NCI-H128 (cell line): Measurements from ENCODE around the gene GAREM1.

Experiments
- DNase-seq: peaks from one replicate; lab custom pipeline; 2025; ENCODE audit not compliant: unreplicated experiment; lab: John Stamatoyannopoulos, UW

Gene GAREM1

DNA sequence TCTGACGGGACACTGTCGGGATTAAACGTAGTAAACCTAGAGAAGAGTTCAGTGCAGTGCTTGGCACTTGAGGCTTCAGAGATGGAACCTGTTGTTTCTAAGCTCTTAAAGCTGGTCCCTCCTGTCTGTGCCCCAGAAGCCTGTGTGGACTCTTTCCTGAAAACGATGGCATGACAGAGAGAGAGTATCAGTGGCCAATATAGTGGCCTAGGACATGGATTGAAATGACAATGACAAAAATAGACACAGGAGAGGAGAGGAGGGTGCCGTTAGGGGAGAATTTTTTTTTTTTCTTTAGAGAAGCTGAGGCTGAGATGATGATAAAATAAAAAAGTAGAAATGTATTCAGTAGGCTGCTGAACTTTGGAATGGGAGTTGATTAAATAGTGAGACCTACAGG, 138.0 kb downstream of the GAREM1 start:
- DNase-seq, result no peak

DNA sequence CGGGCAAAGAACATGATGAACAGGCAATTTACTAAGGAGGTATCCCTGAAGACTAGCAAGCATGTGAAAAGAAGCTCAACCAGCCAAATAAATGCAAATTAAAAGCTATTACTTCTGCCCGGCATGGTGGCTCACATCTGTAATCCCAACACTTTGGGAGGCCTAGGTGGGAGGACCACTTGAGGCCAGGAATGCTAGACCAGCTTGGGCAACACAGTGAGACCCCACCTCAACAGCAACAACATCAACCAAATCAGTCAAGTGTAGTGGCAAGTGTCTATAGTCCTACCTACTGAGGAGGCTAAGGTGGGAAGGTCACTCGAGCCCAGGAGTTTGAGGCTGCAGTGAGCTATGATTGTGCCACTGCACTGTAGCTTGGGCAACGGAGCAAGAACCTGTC, 141.7 kb downstream of the GAREM1 start:
- no peak for DNase-seq

DNA sequence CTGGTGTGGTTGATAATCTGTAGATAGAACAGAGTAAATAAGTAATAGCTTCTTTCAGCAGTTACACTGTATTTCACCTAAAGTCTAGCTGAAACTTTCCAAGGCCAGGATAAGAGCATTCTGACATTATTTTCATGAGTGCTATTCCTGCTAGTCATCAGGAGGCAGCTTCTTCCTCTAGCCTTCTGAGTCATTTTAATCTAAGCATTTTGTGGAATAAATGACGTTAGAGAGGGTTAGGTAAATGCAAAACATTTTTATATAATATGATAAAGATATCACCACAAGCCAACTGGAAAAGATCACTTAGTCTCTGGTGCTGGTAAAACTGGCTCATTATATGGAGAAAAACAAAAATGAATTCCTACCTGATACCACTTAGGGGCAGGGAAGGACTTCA, 142.3 kb downstream of the GAREM1 start:
- DNase-seq, result no peak

DNA sequence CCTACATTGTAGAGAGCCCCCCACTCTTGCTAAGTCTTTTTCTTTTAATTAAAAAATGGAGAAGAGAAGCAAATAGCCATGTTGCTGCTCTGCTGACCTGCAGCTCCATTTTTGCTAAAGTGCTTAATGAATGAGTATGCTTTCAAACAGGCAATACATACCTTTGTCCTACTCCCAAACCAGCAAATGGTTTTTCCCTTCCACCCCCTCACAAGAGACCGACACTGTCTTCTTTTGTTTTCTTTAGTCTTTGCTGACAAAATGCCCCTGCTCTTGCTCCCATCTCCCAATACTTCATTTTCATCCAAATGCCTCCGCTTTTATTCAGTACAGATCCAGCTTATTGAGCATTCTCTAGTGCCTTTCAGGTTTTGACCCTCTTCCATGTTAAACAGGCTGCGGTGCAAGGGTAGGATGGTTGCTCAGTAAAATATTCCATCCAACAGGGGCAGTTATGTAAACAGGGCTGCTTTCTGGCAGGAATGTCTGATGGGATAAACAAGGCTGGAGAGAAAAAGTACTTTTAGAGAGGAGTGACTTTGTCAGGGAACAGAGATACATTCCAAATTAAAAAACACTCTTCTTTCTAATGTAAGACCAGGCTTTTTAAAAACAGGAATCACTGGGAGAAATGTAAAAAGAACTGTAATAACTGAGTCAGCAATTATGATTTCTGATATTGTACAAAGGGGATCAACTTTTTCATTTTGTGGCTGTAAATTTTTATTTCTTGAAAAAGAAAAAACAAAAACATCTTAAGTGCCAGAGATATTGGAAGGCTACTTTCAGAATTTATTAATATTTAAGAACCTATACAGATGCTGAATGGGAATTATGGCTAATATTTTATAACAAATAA, 144.0 kb downstream of the GAREM1 start:
- DNase-seq, result no peak

DNA sequence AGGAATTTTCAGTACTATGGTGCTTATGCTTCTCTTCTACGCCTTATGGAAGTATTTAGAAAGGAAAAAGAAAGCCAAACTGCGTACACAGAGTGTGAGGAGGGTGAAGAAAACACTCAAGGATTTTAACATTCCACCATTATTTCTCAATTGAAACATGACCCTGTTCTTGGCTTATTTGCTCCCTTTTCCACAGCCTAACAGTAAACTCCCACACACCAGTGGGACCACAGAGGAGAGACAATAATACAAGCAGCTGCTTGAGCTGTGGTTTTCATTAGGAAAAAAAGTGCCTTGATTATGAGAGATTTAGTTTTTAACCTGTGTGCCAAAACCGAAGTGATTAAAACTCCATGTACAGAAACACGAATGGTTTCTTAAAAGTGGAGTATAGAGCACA, 146.5 kb downstream of the GAREM1 start:
- DNase-seq, result no peak

DNA sequence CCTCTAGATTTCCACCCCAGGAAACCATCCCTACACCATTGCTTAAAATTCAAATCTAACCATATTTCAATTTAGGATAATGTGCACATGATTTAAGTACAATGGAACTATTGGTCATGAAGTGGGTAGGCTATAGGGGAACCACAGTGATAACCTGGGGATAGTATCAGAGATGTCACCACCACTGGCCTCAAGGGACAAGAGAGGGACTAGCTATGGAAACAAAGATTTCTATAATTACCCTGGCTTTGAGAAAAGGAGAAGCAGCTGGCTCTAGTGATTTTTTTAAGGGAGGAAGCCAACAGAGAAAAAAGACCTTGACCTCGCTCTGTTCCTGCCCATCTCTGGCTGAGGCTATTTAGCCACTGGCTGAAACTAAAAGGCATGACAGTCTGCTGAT, 148.9 kb downstream of the GAREM1 start:
- DNase-seq, result no peak

DNA sequence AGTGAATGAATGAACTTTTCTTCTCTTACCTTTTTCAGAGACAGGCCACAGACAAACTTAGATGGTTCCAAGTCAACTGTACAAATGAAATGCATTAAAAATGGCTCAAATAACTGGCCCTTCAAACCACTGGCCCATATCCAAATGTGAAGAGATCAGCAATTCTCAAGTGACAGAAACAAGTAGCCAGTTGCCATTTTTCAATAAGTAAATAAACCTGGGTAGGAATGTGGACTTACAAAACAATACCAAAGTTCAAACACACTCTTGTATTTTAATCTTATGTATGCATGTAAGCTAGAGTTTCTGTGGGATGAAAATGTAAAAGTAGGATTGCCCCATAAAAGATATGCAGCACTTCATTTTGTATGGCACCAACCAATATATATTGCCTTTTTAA, 151.6 kb downstream of the GAREM1 start:
- DNase-seq, result no peak

DNA sequence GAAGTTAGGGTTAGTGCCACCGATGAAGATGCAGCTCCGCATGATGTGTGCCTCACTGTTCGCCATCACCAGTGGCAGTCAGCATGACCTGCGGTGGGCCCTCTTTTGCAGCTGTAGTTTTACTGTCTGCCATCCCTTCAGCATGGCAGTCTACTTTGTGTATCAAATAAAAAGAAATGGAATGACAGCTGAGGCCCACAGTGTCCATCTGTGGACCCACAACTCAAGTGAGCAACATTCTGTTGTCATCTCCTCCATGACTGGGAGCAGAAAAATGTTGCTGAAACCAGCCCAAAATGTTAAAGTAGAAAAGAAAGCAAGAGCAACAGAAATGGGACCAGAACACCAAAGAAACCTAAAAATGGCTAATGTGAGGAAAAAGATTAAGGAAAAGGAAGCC, 152.1 kb downstream of the GAREM1 start:
- no peak for DNase-seq

DNA sequence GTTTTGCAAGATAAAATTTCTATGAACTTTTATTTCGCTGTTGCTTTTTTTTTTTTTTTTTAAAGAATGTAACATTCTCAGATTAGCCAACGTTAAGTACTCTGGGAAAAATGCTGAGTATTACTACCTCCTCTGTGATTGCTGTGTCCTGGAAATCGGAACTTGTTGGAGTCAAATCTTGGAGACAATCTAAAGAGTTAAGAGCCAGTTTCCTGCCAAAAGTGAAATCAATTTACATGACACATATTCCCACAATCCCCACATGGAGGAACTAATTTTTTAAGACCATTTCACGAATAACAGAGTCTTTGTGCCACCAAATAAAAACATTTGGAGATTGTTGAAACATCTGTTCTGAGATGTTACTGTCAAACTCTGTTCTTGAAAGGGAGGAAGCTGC, 153.0 kb downstream of the GAREM1 start:
- DNase-seq, result no peak

DNA sequence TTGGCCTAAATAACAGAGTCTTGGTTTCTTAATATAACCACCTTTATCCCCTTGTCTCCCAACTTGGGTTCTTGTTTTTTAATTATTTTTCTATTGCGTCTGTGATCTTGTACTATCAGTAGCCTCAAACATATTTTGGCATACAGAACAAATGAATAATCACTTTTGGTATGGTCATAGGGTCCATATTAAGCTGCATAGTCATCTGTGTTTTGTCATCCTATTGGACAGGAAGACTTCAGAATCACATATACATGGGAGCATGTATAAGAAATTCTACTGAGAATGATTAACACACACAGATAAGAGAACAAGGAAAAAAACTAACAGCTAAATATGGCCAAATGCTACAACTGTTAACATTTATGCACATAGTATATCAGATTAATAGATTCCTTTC, 154.8 kb downstream of the GAREM1 start:
- DNase-seq, result no peak

DNA sequence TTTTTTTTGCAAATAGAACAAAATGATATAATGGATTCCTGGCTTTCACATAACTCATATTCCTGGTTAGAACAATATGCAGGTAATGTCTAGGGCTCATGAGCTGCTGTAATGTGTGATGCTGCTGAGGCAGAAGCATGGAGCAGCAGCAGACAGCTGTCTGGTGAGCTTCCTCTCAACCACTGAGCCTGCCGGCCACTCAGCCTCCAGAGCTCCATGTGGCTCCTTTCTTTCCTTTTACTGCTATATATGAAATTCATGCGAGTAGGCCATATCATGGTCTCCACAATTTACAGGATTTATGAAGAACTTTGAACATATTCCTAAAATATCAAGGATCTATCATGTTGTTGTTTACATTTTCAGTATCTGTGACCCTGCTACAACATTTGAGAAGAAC, 159.9 kb downstream of the GAREM1 start:
- no peak for DNase-seq

DNA sequence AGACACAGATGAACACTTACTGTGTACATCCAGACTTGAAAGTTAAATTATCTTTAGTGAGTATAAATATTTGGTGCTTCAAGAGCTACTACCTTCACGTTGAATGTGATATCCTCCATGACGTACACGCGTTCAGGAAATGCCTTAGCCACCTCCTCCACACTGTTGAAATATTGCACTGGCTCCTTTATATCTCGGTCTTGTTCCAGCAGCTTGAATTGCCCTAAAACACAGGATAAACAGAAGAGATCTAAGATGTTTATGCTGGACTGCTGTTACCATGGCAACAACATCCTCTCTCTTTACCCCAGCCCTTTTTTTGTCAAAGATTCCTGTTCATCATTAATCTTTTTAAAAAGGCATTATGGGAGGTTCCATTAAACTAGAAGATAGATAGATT, 160.6 kb downstream of the GAREM1 start:
- DNase-seq, result no peak

DNA sequence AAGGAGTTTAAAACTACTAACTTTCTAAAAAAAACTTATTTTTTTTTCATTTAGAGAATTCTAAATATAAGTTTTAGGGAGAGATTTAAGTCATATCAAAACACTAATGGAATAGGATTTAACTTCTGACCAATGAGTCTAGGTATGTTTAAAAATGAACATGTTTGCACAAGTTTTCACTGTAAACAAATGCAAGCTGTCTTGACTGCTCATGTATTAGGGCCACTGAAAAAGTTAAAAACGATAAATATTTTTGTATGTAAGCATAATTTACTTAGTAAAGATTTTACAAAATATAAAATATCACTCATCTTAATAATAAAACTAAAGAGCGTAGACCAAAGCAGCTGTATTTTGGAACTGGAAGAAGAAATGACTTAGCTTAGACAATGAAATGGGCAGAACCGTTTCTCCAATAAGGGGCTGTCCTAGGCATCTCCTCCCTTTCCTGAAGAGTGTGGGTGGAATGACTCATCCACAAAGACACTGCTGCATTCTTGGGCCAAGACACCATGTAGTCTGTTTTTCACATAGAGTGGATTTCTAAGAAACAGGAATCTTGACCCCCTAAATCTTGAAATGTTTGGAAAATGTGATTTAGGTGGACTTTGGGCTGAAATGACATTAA, 162.1 kb downstream of the GAREM1 start:
- no peak for DNase-seq

DNA sequence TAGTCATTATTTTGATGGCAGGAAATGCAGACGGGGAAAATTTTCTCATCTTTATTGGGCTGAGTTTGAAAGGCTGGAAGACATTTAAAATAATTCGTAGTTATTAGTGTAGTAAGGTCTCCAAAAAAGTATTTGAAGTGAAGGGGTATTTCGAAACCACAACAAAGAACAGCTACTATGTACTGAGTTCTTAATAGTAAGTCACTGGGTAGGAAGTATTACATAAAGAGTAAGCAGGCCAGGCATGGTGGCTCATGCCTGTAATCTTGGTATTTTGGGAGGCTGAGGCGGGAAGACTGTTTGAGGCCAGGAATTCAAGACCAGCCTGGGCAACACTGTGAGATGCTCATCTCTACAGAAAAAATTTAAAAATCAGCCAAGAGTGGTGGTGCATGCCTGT, 167.3 kb downstream of the GAREM1 start:
- no peak for DNase-seq

DNA sequence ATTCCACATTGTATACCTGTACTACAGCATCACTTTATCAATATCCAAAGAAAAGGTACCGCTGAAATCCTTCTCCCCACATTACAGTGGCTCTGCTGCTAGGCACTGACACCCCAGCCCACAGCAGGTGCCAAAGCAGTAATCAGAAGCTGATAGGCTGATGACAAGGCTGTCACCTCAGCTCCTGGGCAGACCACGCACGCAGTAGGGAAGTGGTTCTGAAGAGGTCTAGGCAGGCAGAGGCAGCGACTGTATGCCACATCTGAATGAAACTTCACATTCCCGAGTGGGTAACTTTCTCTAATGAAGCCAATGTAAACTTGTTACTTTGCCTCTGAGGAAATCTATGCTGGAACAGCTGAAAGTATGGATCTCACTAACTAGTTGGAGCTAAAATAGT, 167.9 kb downstream of the GAREM1 start:
- no peak for DNase-seq

DNA sequence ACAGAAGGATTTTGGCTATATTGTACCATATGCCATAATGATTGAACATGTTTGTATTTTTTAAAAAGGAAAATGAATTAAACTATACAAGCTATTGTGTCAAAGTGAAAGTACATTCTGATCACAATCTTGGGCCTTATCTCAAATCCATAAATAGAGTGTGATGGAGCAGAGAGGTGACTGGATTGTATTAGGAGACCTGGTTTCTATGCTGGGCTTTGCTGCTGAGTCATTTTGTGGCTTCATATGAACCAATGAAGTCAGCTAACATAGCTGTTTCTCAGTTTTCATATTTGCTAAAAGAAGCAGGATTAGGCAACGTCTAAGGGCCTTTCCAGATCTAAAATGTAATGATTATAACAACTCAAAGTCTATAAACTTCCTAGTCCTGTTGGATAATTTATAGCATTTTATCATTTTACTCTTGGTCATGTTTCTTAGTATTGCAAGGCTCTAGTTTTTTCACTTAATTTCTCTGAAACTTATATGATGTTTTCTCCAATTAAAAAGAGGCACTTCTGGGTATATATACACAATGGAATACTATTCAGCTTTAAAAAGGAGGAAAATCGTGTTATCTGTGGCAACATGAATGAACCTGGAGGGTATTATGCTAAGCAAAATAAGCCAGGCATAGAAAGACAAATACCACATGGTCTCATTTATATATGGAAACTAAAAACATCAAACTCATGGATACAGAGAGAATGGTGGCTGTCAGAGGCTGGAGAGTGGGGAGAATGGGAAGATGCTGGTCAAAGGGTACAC, 168.5 kb downstream of the GAREM1 start:
- no peak for DNase-seq

DNA sequence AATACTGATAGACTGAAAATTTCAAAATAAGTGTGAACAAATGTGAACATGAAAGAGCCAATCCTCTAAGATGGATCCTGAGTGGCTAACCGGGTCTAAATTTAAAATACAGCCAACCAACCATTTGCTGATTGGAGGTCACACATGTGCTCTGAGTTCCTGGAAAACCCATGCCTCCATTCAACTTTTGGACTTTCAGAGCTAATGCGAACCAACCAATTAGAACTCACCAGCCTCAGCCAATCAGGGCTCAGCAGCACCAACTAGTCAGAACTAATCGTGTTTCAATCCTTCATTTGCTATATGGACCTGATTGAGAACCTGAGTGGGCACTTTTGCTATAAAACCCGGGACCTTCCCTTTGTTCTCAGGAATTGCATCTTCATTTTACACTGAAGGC, 169.3 kb downstream of the GAREM1 start:
- no peak for DNase-seq

DNA sequence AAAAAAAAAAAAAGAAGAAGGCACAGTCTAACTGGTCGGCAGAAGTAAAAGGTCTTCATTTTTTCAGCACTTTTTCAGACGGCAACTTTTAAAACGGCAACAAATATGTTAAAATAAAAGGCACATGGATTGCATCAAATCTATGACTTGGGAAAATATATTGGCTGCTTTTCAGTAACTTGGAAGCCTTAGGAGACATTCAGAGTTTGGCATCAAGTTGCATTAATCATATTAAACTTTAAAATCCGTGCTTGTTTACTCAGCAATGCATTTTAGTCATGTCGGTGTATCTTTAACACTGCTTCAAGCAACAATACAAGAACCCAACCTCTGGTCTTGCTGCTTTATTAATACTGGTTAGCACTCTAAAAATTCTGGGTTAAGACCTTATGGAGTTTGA, 169.8 kb downstream of the GAREM1 start:
- DNase-seq, result no peak

DNA sequence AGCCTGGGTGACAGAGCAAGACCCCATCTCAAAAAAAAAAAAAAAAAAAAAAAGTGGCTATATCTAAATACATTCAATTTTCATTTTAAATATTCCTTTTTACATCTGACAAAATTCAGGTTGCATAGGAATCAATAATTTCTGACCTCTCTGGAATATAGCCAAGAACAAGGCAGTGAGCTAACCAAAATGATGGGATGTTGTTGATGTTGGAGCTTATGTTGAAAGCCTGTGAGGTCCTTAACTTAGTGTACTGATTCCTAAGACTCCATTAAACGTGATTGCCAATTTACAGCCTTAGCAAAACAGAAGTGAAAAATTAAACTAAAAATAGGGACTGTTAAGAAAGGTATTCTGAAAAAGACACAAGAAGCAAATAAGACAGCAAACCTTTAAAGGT, 171.2 kb downstream of the GAREM1 start:
- no peak for DNase-seq

DNA sequence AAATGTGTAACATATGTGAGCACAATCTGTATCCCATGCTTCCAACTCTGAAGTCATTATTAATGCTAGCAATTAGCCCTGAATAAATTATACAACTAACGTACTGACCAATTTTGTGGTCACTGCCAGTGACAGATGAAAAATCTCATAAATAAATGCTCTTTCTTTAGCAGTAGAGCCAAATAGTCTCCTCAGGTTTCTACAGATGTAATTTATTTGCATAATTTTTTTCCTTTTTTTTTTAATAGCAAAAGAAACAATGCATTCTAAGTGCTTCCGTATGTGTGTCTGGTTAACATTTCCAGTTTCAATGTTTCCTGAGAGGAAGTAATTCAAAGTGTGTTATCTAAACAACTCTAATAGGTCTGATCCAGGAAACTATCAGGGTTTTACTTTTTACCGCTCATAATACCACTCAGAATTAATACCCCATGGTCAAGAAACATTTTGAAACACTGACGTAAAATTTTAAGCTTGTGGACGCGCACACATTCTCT, 172.5 kb downstream of the GAREM1 start:
- DNase-seq, result no peak

DNA sequence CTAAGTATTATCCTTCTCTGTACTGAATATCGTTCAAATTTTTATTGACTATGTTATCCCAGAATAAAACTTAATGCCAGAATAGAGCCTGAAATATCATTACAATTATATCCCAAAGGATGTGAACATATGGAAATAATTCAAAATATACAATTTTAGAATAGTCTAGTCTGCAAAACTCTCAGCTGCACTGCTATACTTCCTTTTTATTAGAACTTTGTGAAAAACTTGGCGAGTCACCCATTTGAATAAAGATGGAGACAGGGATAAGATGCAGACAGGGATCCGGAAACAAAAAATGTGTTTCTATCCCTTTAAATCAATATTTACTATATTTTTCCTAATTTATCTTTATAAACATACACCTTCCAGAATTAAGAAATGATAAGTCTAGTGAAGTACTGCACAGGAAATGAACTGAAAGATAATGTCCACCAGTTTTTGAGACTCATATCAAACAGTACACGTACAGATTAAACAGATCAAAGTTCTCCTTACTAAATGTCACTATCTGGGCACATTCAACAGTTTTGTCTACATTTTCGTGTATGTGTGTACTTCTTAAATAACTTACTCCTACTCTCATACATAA, 173.0 kb downstream of the GAREM1 start:
- no peak for DNase-seq

DNA sequence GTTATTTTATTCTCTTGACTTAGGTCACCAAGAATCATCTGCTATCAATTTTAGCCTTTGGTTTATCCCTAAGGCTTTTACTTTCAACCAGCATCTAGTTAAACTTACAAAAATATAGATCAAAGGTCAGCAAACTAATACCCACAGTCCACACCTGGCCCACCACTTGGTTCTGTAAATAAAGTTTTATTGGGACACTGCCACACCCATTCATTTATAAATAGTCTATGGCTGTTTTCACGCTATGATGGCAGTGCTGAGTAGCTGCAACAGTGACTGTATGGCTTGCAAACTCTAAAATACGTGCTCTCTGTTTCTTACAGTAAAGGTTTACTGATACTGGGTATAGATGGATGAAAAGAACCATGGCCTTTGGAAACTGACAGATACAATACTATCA, 173.8 kb downstream of the GAREM1 start:
- DNase-seq, result no peak
